NCI-H510A (cell line): Measurements from ENCODE around the gene HDAC4.

ENCODE experiments used
- DNase-seq: peaks from one replicate; lab custom pipeline; 2025; lab: John Stamatoyannopoulos, UW

HDAC4 gene

DNA sequence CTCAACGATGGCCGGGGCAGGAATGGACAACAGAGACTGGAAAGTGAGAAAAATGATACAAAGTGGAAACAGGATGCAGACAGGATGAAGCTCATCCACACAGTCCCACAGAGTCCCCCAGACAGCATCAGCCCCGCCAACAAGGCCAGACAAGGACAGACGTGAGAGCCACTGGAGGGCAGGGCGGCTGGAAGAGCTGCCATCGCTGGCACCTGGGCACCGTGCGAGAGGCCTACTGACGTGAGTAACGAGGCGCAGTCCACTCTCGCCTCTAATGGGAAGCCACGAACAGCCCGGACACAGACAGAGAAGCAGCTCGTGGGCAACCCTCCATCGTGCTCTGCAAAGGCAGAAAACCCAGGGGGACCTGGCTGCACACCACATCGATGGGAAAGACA lies 17.1 kb downstream of the HDAC4 start:
- no peak for DNase-seq

DNA sequence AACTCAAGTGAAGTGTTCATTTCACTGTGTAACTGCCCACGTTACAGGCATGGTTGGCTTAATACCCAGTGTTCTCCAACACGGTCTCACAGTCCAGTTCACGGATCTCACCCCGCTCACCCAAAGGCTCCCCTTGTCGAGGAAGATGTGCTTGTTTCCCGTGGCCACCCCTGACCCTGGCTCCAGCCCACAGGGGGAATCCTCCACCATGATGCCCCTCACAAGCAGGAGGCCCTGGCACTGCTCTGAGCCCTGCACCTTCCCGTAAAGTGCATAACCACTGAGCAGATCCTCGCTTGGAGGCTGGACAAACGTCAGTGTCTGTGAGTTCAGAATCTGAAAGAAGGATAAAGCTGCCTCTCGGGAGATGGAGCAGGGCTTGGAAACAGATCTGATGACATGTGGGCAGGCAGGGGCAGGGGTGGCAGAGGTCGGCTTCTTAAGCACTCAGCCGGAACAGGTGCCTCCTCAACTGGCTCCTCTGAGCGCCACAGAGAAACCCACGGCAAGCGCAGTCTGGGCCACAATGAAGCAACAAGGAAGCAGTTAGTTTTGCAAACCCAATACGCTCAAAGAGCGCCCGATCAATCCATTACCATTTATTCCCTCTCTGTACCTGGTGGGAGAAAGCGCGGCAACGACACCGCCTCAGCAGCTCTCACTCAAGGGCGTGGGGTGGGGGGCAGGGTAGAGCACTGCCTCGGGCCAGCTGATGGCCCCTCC lies 17.6 kb downstream of the HDAC4 start:
- no peak for DNase-seq

DNA sequence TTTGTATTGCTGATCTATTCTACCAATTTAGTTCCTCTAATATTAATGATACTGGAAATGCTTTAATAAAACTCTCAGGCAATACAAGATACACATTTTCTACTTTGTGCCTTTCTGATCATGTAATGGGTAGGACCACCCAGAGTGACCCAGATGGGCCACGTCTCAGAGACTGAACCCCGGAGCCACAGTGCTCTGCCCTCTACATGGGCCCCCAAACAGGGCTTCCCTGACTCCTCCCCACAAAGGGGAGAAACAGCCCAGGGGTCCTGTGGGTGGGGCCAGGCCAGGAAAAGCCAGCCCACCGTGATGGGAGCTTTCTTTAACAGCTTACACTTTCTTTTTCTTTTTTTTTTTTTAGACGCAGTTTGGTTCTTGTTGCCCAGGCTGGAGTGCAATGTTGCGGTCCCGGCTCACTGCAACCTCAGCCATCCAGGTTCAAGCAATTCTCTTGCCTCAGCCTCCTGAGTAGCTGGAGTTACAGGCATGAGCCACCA lies 18.4 kb downstream of the HDAC4 start:
- no peak for DNase-seq

DNA sequence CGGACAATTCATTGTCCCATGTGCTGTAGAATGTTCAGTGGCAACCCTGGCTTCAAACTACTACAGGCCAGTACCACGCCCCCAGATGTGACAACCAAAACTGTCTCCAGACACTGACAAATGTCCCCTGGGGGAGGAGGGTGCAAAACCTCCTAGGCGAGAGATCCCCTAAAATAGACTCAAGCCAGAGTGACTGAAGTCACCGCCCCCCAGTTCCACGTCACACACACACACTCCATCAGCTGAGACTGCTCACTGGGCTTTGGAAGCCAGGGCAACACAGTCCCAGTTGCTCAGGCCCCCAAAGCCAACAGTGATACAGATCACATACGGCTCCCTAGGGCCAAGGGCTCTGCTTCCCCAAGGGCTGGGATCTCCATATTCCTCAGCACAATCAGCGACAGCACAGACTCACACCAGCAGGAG lies 19.1 kb downstream of the HDAC4 start:
- no peak for DNase-seq

DNA sequence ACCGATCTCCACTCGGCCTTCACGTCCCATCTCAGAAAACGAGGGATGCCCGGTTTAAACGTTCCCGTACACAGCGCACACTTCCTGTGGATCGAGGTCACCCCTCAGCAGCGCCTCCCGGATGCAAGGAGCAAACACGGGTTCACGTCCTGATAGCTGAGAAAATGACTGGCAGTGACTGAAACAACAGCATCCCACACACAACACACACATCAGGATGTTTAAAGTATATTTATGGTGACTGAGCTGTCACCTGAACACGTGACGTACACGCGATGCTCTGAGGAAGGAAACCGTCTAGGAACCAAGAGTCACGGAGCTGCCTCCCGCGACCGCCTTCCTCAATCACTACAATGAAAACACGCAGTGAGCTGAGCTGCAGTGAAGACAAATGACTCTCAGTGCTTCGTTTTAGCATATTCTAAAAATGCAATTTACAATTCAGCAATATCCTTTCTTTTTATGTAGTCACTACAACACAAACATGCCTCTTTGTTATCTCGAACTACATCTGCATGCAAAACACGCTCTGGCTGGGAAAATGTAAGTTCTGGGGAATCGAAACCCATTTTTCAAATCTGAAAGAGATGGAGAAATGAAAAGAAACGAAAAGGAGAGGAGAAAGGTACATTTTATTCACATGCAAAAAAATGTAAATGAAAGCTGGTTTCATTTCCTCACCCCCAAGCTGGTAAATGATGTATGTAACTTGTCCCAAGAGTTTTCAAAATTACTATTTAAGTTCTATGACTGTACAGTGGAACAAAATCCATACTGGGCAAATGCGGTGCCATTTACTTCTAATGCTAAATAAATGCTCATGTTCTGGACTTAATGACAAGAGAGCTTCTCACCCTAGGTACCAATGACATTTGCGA lies 19.8 kb downstream of the HDAC4 start:
- DNase-seq = no peak

DNA sequence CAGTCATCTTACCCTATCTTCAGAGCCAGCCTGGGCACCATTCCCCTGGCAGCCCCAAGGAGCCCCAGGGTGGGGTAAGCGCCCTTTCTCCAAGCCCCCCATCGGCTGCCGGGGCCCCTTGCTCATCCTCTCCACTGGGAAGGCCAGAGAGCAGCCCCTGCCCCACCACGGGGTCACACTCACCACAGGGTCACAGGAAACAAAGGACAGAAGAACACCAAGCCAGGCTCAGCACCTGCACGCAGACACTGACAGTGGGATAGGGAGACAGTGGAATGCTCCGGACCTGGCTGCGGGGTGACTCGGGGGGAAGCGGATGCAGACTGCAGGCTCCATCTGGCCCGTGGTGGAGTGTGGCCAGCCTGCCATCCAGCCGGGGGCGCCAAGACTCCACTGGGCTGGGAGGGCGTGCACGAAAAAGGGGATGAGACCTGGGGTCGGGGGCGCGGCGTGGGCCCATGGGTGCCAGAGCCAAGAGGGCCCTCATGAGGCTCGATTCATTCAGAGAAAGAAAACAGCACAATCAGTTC lies 21.1 kb downstream of the HDAC4 start:
- no peak for DNase-seq

DNA sequence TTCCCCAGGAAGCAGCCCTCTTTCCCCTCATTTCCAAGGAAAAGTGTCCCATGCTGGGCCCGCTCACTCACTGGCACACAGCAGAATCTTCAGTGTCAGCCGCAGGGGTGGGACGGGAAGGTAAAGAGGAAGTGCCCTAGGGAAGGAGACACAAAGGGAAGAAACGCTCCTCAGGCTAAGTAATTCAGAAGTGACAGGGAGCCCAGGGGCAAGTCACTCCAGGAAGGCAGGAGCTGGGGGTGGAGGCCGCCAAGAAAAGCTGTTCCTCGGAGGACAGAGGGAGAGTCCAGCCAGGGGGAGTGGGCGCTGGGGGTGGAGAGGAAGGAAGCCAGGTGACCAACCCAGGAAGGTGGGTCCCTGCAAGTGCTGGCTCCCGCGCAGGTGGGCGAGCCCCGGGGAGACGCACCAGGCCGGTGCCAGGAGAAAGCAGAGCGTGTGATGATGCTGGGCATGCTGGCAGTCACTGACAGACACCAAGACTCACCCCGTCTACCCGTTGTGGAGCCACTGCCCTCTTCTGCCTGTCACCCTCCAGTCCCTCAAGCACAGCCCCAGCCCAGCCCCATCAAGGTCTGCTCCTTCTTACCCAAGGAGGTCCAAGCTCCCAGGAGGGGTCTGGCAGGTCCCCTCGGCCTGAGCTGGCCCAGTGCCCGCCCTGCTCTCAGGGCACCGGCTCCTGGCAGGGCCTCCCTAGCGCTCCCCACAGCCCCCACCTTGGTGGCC lies 21.7 kb downstream of the HDAC4 start:
- DNase-seq = no peak

DNA sequence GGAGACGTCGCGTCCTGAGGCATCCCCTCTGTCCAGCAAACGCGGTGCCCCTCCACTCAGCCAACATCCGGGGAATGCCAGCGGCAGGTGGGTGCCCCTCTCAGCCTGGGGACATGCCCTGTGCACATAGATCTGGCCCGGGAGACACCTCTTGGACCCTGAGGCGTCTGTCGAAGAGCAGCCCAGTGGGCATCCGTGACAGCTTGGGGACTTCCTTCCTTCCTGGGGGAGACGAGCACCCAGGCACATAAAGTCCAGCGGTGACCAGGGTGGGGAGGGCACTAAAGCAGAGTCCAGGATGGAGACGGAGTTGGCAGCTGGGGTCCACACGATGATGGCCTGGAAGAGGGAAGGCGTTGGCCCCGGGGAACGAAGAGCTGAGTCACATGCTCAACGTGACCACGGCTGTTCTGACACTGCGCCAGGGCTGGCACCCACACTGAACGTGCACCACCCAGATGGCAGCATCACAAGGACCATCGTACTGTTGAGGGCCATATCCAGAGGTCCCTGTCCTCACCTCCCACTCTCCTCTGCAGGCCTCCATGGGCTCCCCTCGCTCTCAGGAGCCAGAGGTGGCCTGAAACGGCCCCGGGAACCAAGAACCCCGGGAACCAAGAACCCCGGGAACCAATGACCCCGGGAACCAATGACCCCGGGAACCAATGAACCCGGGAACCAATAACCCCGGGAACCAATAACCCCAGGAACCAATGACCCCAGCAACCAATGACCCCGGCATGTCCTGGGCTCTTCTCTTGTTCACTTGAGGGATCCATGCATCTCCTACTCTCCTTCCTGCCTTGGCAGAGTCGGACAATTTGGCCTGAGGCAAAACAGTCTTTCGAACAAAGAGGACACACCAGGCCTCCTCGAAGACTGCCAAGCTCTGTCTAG lies 22.6 kb downstream of the HDAC4 start:
- no peak for DNase-seq

DNA sequence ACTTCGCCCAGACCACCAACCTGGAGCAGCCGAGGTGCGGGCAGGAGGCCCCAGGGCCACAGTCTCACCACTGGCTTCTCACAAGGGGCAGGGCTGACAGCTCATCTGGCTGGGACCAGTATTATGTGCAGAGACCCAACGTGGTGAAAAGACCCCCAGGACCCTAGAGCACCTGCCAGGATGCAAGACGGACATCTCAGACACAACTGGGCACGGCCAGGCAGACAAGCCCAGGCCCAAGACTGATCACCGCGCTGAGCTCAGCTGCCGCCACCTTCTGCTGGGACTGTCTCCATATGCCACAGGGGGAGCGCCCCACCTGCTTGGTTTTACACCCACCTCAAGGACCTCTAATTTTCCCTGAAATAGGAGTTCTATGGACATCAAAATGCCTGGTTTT lies 23.2 kb downstream of the HDAC4 start:
- DNase-seq = no peak

DNA sequence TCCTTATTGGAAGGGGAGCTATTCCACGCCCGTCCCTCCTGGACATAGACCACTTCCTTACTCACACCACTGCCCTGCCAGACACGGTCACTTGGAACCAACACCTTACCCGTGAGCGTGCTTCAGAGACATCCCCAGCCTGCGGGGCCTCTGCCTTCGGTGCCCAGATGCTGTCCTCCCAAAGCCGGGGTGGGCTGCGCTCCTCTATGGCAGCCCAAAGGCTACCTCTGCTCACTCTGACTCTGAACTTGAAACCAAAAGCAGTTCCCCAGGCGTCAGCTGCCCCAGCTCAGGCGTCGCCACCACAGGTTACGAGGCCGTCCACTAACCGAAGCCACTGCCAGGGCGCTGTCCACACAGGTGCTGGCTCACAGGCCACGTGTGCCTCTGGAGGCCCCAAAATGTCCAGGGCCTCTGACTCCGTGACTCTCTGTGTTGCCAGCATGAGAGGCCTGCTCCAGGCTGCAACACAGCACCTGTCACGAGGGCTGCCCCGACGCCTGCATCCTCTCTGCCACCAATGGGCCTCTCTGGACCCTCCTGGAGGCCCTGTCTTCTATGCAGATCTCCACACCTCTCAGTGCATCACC lies 23.8 kb downstream of the HDAC4 start:
- no peak for DNase-seq

DNA sequence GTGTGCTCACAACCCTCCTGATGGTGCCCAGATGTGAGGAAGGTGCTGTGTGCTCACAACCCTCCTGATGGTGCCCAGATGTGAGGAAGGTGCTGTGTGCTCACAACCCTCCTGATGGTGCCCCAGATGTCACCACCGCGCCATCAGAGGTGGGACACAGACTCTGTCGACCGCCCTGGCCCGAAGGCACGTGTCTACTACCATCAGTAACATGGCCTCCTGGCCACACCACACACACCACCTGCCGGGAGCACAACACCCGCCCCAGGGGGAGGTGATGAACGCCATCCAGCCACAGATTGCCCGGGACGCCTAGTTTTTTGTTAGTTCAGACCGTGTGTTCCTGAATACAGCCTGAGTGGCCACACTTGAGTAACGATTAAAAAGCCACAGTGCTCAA lies 24.5 kb downstream of the HDAC4 start:
- DNase-seq = no peak

DNA sequence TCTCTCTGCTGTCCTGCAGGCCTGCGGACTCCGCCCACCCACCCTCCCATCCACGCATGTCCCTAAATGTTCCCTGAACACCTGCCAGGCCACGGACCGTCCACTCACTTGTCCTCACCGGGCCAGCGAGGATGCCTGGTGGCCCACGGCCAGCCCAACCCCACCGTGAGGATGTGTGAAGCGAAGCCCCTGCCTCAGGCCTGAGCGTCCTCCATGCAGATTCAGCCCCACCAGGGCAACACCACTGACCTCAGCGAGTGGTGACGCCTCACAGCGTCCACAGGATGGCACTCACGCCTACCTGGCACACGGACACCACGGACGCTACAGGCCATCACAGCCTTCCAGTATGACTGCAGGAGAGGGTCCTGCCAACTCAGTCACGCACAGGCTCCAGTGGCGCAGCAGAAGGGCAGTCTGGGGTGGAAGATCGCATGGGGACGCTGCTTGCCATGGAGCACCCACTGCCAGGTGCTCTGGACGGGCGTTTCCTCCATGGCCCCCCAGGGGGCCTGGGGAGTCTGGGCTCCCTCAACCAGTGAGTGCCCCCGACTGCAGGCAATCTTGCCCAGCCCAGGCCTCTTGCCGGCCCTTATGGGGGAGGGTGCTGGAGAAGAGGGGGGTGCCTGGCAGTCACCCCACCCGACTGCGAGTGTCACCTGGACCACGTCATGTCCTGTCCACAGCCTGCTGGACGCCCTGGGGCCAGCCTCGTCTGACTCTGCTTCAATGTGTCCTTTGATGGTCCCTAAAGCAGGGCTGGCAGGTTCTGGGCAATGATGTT lies 25.4 kb downstream of the HDAC4 start:
- DNase-seq = no peak

DNA sequence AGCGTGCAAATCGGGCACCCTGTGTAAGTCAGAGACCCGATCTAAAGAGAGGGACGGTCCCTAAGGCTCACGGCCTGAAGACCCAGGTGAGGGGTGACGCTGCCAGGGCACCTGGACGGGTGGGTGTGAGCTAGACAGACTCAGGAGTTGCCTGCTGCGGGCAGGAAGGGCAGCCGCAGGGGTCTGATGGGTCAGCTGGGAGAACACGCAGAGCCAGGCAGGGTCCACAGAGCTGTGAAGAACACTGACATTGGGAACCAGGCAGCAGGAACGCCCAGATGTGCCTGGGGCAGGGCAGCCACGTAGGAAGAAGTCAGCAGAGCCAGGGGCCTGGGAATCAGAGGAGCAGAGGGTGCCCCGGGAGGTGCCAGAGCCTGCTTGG lies 25.9 kb downstream of the HDAC4 start:
- no peak for DNase-seq

DNA sequence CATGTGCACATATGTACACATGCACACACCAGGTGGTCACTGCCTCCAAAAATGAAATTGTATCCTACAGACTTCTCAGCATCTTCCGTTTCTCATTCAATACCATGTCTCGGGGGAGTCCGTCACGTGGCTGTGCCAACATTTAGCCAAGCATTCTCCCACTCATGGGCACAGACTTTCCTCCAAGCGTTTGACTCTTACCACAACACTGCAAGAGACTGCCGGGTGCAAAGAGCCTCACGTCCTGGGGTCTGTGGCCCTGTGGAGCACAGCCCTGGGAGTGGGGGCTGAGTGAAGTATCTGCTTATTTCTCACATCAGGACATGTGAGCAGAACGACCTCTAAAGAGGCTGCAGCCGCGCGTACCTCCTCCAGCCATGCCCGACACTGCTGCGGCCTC lies 28.0 kb downstream of the HDAC4 start:
- no peak for DNase-seq

DNA sequence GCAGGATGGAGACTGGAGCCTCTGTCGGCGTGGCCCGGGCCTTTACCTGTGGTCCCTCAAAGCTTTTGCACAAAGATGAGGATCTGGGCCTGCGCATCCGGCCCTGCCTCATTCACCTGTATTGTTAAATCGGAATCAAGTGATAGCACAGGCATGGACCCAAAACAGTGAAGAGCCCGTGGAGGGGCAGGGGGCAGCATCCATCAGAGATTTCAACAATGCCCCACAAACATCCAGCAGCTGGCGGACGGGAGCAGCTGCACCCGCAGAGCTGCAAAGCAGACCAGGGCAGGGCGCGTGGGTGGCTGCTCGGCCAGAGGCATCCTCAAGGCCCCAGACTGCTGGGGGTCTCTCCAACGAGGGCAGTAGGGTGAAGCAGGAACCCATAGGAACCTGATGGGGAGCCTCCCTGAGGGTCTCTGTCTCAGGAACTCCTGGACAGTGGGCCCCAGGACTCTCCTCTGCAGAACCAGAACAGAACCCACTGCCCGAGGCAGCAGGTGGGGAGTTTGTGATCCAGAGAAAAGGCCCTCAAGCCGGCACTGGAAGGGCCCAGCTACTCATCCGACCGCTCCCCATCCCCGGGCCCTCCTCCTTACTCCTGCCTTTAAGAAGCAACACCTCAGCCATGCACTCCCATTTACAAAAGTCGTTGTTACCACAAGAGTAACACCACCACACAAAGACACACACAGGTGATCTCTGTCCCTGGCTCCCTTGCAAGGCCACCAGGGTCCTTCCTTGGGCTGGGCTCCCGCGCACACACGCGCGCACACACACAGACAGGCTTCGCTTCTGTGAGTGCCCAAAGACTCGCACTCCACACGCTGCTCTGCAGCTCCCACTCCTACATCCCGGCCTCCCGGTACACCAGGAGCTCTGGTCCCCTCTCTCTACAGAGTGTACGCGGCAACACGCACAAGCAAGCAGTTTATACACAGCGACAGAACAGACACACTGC lies 28.8 kb downstream of the HDAC4 start:
- no peak for DNase-seq

DNA sequence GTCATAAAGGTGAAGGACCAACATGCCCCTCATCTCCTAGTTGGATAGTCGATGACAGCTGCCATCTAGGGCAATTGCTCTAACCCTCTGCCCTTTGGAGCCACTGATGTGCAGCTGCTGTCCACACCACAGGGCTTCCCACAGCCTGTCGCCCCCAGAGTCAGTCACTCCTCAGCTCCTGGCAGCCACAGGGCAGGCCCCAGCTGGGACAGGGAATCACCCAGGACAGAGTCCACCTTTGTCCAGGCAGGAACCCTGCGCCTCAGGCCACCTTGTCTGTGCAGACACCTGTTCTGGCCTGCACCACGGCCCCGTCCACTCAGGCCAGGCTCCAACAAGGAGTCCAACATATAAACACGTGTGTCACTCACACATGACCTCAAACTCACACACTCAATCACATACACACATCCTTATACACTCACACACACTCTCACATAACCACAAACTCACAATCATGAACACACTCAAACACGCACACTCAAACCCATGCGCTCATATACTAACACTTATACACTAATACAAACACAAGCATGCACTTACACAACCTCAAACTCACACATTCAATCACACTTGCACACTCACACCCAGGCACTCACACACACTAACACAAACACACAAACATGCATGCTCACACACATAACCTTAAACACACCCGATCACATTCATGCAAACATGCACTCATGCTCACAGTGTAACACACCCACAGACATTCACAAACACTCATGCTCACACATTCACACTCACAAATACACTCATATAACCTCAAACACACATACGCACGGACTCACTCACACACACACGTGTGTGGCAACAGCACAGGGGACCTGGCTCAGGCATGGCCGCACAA lies 29.7 kb downstream of the HDAC4 start:
- DNase-seq = no peak

DNA sequence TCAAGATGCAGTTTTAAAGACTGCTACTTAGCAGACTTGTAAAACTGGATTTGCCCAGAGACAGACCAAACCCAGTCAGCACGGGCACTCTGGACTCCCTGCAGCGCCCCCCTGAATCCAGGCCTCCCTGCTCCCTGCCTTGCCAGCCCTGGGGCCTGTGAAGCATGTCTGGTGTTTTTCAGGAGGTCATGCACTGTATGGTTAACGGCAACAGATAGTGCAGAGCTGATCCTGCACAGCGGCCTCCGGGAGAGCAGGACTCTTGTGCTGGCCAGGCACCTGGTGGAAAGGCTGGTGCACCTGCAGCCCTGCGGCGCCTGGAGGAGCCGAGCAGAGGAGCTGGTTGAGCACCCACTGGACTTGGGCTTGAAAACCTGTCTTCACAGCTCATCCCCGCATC lies 30.4 kb downstream of the HDAC4 start:
- DNase-seq = no peak

DNA sequence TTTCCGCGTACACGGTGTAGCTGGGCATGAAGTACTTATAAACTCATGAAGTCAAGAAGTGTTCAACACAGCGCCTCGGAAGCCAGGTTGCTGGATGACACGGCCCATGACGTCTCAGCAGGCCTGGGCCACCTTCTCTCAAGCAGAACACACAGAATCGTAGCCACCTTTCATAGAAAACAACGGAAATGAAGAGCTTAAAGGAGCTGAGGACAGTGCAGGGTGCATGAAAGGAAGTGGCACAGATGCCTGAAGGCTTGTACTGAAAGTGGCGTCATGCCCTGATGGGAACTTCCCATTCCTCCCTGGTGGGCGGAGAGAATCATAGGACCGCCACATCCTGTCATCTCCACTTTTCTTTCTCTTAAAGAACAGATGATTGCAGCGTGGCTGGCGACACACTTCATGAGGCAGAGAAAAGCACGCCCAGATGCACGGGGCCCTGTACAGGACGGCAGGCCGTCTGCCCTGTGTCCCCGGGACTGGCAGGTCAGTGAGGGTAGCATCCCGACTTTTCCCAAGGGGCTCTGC lies 31.1 kb downstream of the HDAC4 start:
- DNase-seq = peak; percentile 34
